HG02981 (cell line): ENCODE results near the gene LRRC75A.

Experiments used
- ATAC-seq: cut with Tn5 transposase; IDR thresholded peaks from one replicate; pipeline ENCODE4 v1.9.1; 2021; ENCODE audit warnings: mild to moderate bottlenecking, moderate library complexity; ENCODE audit not compliant: unreplicated experiment

The LRRC75A gene

GRCh38 chr17:16494059-16494458 lies 2.1 kb upstream of the LRRC75A start:
- ATAC-seq, result no peak

- no peak for ATAC-seq
Observed at GRCh38 chr17:16493531-16494046, 1.6 kb upstream of the LRRC75A start.

DNA sequence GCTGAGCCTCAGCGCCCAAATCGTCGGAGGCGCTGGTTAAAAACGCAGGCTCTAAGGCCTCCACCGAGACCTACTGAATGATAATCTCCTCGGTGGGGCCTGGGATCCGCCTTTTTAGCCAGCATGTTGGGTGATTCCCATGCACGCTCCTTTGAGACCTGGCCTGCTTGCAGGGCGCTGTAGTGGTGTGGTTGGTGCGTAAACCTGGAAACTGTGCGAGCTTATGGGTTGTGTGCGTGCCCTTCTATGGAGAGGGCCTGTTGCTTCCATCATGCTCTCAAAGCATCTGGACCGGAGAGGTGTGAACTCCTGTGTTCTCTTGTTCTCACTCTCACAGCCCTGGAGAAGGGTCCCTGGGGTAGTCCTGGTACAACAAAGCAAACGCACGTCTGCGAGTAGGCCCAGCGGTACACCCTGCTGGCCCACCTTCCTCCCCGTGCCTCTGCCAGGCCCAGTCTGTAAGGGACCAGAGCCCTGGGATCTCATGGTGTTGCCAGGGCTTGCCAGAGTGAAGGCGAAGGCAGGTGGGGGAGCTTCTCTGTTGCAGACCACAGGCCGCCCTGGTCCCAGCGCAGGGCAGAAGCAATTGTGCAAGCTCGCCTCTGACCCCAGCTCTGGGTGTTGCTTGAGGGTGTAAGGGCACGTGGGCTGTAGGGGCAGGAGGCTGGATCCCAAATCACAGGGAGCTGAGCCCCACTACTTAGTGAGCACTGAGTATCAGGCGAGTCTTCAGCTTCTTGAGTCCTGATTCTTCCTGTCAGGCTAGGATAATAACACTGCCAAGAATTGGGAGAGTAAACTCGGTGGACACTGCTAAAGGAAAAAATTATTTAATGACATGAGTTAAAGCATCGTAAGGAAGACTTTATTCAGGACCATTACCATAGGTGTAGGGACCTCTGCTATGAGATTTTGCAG lies 879 bp upstream of the LRRC75A start:
- ATAC-seq, result no peak

- ATAC-seq, result no peak
Observed at GRCh38 chr17:16491131-16491702, 776 bp downstream of the LRRC75A start.

- ATAC-seq, result no peak
Observed at GRCh38 chr17:16489431-16489830, 2.6 kb downstream of the LRRC75A start.

DNA sequence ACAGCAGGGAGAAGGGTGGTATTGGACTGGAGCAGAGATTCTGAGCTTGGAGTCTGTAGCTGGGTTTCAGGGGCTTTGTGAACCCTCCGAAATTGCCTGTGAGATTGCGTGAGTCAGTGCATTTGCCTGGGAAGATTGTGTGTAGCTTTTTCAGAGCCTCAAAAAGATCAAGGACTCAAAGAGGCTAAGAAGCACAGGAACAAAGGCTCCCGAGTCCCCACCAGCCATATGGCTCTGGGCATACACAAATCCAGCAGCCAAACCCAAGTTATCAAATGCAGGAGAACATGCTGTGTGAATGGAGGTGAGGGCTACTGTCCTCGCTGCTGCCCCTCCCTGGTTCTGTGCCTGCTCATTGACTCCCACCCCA lies 3.0 kb downstream of the LRRC75A start:
- no peak for ATAC-seq

DNA sequence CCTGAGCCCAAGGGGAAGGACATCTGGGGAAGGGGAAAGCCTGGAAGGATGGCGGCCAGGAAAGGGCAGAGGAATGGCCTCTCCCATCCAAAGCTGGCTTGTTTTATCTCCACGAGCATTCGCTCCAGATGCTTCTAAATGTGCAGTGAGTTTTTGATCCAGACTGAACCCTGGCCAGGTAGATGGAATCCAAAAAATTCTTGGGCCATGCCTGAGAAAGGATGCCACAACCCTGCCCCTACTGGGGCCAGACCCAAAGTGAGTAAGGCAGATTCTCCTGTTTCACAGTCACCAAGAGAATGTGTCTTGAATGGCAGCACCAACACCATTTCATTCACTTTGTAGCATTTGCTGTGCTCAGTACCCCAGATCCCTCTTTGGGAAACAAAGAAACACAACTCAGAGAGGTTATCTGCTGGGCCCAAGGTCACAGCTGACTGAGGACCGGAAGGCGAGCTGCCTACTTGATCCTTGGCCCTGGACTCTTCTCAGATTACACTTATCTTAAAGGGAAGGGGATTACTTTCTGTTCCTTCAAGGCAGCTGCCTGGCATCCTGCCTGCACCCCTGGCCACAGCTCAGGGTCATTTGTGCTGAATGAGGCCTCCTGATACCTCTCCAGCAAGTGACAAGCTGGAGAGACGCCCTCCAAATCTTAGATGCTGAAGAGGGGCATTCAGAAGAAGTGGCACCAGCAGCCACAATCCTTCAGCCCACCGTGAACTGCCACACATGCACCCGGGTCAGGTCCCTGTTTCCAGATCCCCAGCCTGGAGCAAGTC lies 3.6 kb downstream of the LRRC75A start:
- no peak for ATAC-seq

DNA sequence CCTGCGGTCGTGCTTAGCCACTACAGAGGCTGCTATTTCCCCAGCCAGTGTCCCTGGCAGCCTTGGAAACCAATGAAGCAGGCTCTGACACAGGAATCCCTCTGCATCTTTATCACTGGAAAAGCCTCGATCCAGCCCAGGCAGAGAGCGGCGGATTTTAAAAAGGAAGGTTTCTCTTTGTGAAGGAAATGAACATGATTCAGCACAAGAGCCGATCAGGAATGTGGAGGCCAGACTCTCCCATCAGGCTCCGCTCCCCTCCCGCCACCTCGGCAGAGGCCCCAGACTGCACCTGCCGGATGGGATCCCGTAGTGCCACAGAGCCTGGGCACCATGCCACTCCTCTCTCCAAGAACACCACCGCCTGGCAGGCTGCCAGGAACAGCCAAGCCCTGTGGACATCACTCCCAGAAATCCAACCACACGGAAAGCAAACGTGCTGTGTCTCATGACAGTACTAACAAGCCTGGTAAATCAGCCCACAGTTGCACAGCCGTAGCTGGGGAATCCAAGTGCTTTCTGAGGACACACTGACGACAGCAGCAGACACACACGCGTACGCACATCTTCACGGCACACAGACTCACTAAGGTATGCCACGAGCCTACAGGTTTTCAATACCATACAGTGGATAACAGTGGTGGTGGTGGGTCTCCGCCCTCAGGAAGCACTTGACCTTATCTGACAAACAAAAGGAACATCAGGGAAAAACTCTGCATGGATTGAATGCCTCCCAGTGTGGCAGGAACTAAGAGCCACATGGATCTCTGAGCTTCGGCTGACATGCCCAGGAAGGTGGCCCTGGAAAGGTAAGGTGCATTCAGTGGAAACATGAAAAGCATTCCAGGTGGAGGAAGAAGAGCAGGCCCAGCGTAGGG lies 5.4 kb downstream of the LRRC75A start:
- ATAC-seq, result no peak

DNA sequence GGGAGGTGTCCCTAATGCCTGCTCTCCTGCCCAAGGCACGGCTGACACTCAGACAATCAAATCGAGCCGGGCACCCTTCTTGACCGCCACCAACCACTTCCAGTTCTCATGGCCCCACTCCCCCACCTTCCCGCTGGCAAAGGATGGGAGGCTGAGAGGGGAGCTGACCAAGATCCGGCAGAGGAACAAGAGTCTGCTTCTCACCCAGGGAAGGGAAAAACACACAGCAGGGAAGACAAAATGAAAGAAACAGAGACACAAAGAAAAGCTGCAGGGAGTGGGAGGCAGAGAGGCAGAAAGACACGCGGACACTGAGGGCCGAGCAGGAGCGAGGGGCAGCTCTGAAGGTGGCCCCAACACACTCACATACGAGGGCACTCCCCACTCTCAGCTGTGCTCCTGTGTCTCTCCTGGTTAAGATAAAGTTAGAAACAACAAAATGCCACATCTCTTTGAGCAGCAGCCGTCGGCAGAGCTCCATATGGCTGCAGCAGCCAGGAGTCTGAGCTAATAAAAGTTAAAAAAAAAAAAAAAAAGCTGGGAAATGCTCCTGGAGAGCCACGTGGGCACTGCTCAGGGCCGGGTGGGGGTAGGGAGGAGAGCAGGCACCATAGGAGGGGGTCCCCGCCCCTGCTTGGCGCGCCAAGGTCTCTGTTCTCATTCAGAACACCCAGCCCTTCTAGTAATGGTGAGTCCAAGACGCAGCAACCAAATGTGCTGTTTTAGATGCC lies 7.4 kb downstream of the LRRC75A start:
- ATAC-seq, result no peak

GRCh38 chr17:16483021-16483645 lies 8.9 kb downstream of the LRRC75A start:
- ATAC-seq, result no peak

DNA sequence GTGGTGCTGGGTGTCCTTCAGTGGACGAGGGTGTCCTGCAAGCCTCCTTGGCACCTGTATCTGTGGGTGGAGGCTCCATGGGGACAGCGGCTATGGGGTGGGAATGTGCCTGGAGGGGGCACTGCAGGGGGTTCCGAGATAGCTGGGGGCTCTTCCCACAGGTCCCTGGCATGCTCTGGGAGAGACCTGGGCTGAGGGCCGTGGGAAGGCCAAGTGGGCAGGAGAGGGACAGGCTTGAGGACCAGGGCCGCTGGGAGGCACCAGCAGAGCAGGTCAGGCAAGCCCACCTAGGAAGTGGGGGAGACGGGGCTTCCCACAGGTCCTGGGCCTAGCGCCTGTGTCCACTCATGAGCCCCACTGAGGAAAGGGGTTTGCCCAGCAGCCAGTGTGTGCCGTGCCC lies 9.7 kb downstream of the LRRC75A start:
- ATAC-seq, result no peak

DNA sequence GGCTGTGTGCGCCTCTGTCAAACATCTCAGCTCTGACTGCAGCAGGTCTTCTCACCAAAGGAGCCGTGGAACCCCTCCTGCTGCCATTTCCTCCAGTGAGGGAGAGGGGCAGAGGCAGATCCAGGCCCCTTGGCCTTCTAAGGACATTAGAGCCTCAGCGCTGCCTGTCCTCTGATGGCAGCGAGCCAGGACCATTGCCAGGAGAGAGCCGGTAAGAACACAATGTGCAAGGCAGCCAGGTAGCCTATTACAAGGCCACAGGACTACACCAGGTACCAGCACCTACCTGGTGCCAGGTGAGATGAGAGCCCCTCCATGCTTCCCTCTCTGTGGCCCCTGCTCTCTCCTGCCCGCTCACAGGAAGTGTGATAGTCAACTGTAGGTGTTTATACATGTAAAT lies 11.0 kb downstream of the LRRC75A start:
- ATAC-seq, result no peak

- ATAC-seq, result no peak
Observed at GRCh38 chr17:16479264-16479663, 12.7 kb downstream of the LRRC75A start.

GRCh38 chr17:16478649-16479048 lies 13.3 kb downstream of the LRRC75A start:
- ATAC-seq, result no peak

- no peak for ATAC-seq
Observed at GRCh38 chr17:16477666-16478065, 14.3 kb downstream of the LRRC75A start.

DNA sequence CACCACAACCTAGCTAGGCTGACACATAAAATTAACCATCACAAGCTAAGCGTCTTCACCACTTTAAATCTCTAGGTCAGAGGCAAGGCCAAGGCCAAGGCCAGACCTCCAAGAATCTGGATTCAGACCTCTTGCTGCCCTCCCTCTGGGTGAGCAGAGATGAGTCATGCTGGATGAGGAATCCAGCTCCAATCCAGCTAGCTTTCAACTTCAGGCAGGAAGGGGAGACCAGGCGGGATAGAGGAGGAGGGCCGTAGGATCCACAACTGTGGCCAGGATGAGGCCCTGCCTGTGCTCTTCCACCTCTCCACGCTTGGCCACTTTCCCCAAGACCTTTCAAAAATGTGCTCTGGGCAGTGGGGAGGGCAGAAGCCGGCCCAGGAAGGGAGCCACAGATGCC lies 14.7 kb downstream of the LRRC75A start:
- ATAC-seq, result no peak

- no peak for ATAC-seq
Observed at GRCh38 chr17:16475179-16475704, 16.8 kb downstream of the LRRC75A start.

- ATAC-seq, result no peak
Observed at GRCh38 chr17:16474012-16474725, 17.8 kb downstream of the LRRC75A start.
